ENCODE measurements around the gene SLC25A51.

The SLC25A51 gene

GRCh38 chr9:37927132-37927531 lies 23.2 kb upstream of the SLC25A51 start:
- Mint-ChIP-seq H3K36me3 (ENCODE audit: low read depth) (peaks cover 12% of the 10 kb centered on the region), H3K4me1 (peaks cover 23% of the 10 kb centered on the region), H3K4me3 (no peak overlapping the region), H3K27me3 (ENCODE audit: low read depth) (no peaks in the 10 kb centered on the region), H3K9me3 (peaks cover 3% of the 10 kb centered on the region), H3K27ac (peak overlapping the region in 1 of 3 experiments; percentile 55)
- TF ChIP-seq, protein P1, sequence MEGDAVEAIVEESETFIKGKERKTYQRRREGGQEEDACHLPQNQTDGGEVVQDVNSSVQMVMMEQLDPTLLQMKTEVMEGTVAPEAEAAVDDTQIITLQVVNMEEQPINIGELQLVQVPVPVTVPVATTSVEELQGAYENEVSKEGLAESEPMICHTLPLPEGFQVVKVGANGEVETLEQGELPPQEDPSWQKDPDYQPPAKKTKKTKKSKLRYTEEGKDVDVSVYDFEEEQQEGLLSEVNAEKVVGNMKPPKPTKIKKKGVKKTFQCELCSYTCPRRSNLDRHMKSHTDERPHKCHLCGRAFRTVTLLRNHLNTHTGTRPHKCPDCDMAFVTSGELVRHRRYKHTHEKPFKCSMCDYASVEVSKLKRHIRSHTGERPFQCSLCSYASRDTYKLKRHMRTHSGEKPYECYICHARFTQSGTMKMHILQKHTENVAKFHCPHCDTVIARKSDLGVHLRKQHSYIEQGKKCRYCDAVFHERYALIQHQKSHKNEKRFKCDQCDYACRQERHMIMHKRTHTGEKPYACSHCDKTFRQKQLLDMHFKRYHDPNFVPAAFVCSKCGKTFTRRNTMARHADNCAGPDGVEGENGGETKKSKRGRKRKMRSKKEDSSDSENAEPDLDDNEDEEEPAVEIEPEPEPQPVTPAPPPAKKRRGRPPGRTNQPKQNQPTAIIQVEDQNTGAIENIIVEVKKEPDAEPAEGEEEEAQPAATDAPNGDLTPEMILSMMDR (IDR thresholded peaks at IDR 0.05; ENCODE audit: unreplicated experiment in 3 of 3) = no peak

- TF ChIP-seq, protein P1 (IDR thresholded peaks at IDR 0.05; ENCODE audit: unreplicated experiment in 3 of 3) = no peak
- peaks cover 3% of the 10 kb centered on the region for H3K9me3 Mint-ChIP-seq
- peaks cover 12% of the 10 kb centered on the region for H3K36me3 Mint-ChIP-seq (ENCODE audit: low read depth)
These were observed 22.8 kb upstream of the SLC25A51 start for GRCh38 chr9:37926737-37927118.

GRCh38 chr9:37925786-37926736 lies 22.1 kb upstream of the SLC25A51 start:
- H3K27me3 Mint-ChIP-seq (ENCODE audit: low read depth) = peaks cover under 1% of the 10 kb centered on the region

More at GRCh38 chr9:37926737-37927118, 22.8 kb upstream of the SLC25A51 start:
- Mint-ChIP-seq H3K27me3 (ENCODE audit: low read depth) (no peaks in the 10 kb centered on the region), H3K4me1 (peaks cover 27% of the 10 kb centered on the region), H3K27ac (no peak overlapping the region), H3K4me3 (no peak overlapping the region)

DNA sequence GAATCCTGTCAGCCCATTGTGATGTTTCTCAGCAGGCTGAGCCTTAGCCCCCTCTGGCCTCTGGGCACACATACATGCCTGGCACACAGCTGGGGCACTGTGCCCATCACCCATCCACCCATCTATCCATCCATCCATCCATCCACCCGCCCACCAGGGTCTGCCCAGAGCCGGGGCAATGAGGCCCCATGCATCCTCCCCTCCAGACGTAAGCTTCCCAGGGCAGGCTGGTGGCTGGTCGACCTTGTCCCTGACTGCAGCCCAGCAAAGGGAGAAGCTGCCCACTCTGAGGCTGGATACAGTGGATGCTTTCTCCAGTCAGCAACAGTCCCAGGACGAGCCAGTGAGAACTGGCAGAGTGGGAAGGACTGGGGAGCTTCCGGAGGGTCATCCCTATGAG lies 21.1 kb upstream of the SLC25A51 start:
- H3K27me3 Mint-ChIP-seq (ENCODE audit: low read depth) = peaks cover 4% of the 10 kb centered on the region
- H3K4me3 Mint-ChIP-seq = no peak overlapping the region

More at GRCh38 chr9:37925786-37926736, 22.1 kb upstream of the SLC25A51 start:
- Mint-ChIP-seq H3K4me3 (no peak overlapping the region), H3K36me3 (ENCODE audit: low read depth) (peaks cover 12% of the 10 kb centered on the region), H3K27ac (peak overlapping the region in 2 of 3 experiments; percentile 10 to 53), H3K4me1 (peaks cover 34% of the 10 kb centered on the region), H3K9me3 (peaks cover 3% of the 10 kb centered on the region)
- TF ChIP-seq, protein P1 (IDR thresholded peaks at IDR 0.05; ENCODE audit: unreplicated experiment in 3 of 3) = no peak

DNA sequence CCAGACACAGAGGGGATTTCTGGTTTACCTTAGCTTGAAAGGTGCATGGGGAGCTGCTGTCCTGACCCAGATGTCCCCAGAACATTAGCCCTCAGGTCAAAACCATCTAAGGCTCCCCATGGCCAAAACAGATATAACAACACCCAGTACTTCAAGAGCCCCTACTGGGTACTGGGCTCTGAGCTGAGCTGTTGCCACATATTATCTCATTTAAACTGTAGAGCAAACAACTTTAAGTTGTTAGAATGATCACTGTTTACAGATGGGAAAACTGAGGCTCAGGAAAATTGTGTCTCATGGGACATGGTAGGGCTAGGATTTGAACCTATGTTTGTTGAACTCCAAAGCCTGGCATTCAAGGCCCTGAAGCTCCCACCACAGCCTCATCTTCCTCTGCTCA lies 20.6 kb upstream of the SLC25A51 start:
- Mint-ChIP-seq H3K9me3 (peaks cover 2% of the 10 kb centered on the region), H3K27ac (no peak overlapping the region), H3K27me3 (ENCODE audit: low read depth) (peaks cover 4% of the 10 kb centered on the region), H3K36me3 (ENCODE audit: low read depth) (peaks cover 2% of the 10 kb centered on the region), H3K4me3 (no peak overlapping the region), H3K4me1 (peaks cover 47% of the 10 kb centered on the region)
- TF ChIP-seq, protein P1 (IDR thresholded peaks at IDR 0.05; ENCODE audit: unreplicated experiment in 3 of 3) = no peak

More for the DNA sequence above, 21.1 kb upstream of the SLC25A51 start:
- peaks cover 44% of the 10 kb centered on the region for H3K4me1 Mint-ChIP-seq
- TF ChIP-seq, protein P1 (IDR thresholded peaks at IDR 0.05; ENCODE audit: unreplicated experiment in 3 of 3) = no peak
- H3K27ac Mint-ChIP-seq = no peak overlapping the region
- H3K9me3 Mint-ChIP-seq = peaks cover 3% of the 10 kb centered on the region
- peaks cover 6% of the 10 kb centered on the region for H3K36me3 Mint-ChIP-seq (ENCODE audit: low read depth)
